ENCODE results near the gene BRSK2. TPM values are rescaled to one million over a fixed set of nuclear protein-coding genes. Genes with fewer than 3 reads are reported as not detected.
"Not testable (repeated sequence)": the region's sequence is repeated elsewhere in the genome, so short reads cannot be mapped to it uniquely, and the experiment has no call there.

BRSK2 gene
- total and polyA plus RNA-seq, 2 donors: 0.14 to 1.1 TPM

- 96% methylated on average over 10 of the region's 10 CpGs for WGBS
- DNase-seq (ENCODE audit: low read depth in 6 of 9, low spot score in 9 of 9): no peak
- Histone ChIP-seq H3K36me3 (ENCODE audit: control insufficient read depth in 2 of 2, insufficient read depth in 2 of 2, low read length in 1 of 2) (no peaks in the 10 kb centered on the region), H3K4me3 (ENCODE audit: low read length in 2 of 2) (no peak overlapping the region), H3K27ac (ENCODE audit: low read depth in 1 of 2, low read length in 1 of 2) (no peak overlapping the region), H3K27me3 (ENCODE audit: control insufficient read depth in 2 of 2, insufficient read depth in 1 of 2, low read length in 1 of 2) (no peaks in the 10 kb centered on the region), H3K4me1 (ENCODE audit: control insufficient read depth in 2 of 2, insufficient read depth in 2 of 2, low read length in 2 of 2) (peaks cover 0 to 9% of the 10 kb centered on the region in 2 donors), H3K9me3 (ENCODE audit: control insufficient read depth in 2 of 2, insufficient read depth in 1 of 2, low read length in 1 of 2) (peaks cover 0 to 3% of the 10 kb centered on the region in 2 donors)
Observed at GRCh38 chr11:1508986-1509385, 119.3 kb downstream of the BRSK2 start.

- Histone ChIP-seq H3K4me3 (ENCODE audit: low read length in 2 of 2) (no peak overlapping the region), H3K27me3 (ENCODE audit: control insufficient read depth in 2 of 2, insufficient read depth in 1 of 2, low read length in 1 of 2) (no peaks in the 10 kb centered on the region), H3K4me1 (ENCODE audit: control insufficient read depth in 2 of 2, insufficient read depth in 2 of 2, low read length in 2 of 2) (peaks cover 0 to 9% of the 10 kb centered on the region in 2 donors), H3K36me3 (ENCODE audit: control insufficient read depth in 2 of 2, insufficient read depth in 2 of 2, low read length in 1 of 2) (no peaks in the 10 kb centered on the region), H3K27ac (ENCODE audit: low read depth in 1 of 2, low read length in 1 of 2) (no peak overlapping the region), H3K9me3 (ENCODE audit: control insufficient read depth in 2 of 2, insufficient read depth in 1 of 2, low read length in 1 of 2) (peaks cover 0 to 3% of the 10 kb centered on the region in 2 donors)
- WGBS: 99% methylated on average over 20 of the region's 20 CpGs
- DNase-seq (ENCODE audit: low read depth in 6 of 9, low spot score in 9 of 9): no peak
Observed at GRCh38 chr11:1509626-1510255, 120.0 kb downstream of the BRSK2 start.

- H3K27me3 ChIP-seq (ENCODE audit: control insufficient read depth in 2 of 2, insufficient read depth in 1 of 2, low read length in 1 of 2); H3K4me3 ChIP-seq (ENCODE audit: low read length in 2 of 2); H3K9me3 ChIP-seq (ENCODE audit: control insufficient read depth in 2 of 2, insufficient read depth in 1 of 2, low read length in 1 of 2); H3K27ac ChIP-seq (ENCODE audit: low read depth in 1 of 2, low read length in 1 of 2); DNase-seq (ENCODE audit: low read depth in 6 of 9, low spot score in 9 of 9); H3K36me3 ChIP-seq (ENCODE audit: control insufficient read depth in 2 of 2, insufficient read depth in 2 of 2, low read length in 1 of 2): not testable (repeated sequence)
- H3K4me1 ChIP-seq (ENCODE audit: control insufficient read depth in 2 of 2, insufficient read depth in 2 of 2, low read length in 2 of 2): peaks cover under 1 to 11% of the 10 kb centered on the region in 2 donors
- WGBS: 87% methylated on average over 15 of the region's 18 CpGs
Observed at GRCh38 chr11:1510351-1510750, 120.6 kb downstream of the BRSK2 start.

- Histone ChIP-seq H3K4me1 (ENCODE audit: control insufficient read depth in 2 of 2, insufficient read depth in 2 of 2, low read length in 2 of 2) (peaks cover 5 to 15% of the 10 kb centered on the region in 2 donors), H3K9me3 (ENCODE audit: control insufficient read depth in 2 of 2, insufficient read depth in 1 of 2, low read length in 1 of 2) (peaks cover 0 to 3% of the 10 kb centered on the region in 2 donors), H3K27ac (ENCODE audit: low read depth in 1 of 2, low read length in 1 of 2) (no peak overlapping the region), H3K27me3 (ENCODE audit: control insufficient read depth in 2 of 2, insufficient read depth in 1 of 2, low read length in 1 of 2) (no peaks in the 10 kb centered on the region), H3K4me3 (ENCODE audit: low read length in 2 of 2) (no peak overlapping the region), H3K36me3 (ENCODE audit: control insufficient read depth in 2 of 2, insufficient read depth in 2 of 2, low read length in 1 of 2) (no peaks in the 10 kb centered on the region)
- DNase-seq (ENCODE audit: low read depth in 6 of 9, low spot score in 9 of 9): no peak
- 84% methylated on average over 11 of the region's 11 CpGs for WGBS
Observed at GRCh38 chr11:1510928-1511327, 121.2 kb downstream of the BRSK2 start.

- WGBS: 92% methylated on average over 12 of the region's 12 CpGs
- no peak for DNase-seq (ENCODE audit: low read depth in 6 of 9, low spot score in 9 of 9)
- Histone ChIP-seq H3K4me1 (ENCODE audit: control insufficient read depth in 2 of 2, insufficient read depth in 2 of 2, low read length in 2 of 2) (peaks cover 5 to 15% of the 10 kb centered on the region in 2 donors), H3K9me3 (ENCODE audit: control insufficient read depth in 2 of 2, insufficient read depth in 1 of 2, low read length in 1 of 2) (peaks cover 0 to 3% of the 10 kb centered on the region in 2 donors), H3K36me3 (ENCODE audit: control insufficient read depth in 2 of 2, insufficient read depth in 2 of 2, low read length in 1 of 2) (no peaks in the 10 kb centered on the region), H3K27ac (ENCODE audit: low read depth in 1 of 2, low read length in 1 of 2) (no peak overlapping the region), H3K4me3 (ENCODE audit: low read length in 2 of 2) (no peak overlapping the region), H3K27me3 (ENCODE audit: control insufficient read depth in 2 of 2, insufficient read depth in 1 of 2, low read length in 1 of 2) (no peaks in the 10 kb centered on the region)
Observed at GRCh38 chr11:1511937-1512496, 122.3 kb downstream of the BRSK2 start.

Other genes starting within 250 kb of the BRSK2 start
- gene MUC5AC, start 232.0 kb upstream of the BRSK2 start, total RNA-seq: 0.05 TPM
- 0.02 TPM for gene MUC5AC, start 232.0 kb upstream of the BRSK2 start, polyA plus RNA-seq
- under 0.01 TPM for gene MUC5B, start 166.9 kb upstream of the BRSK2 start, total RNA-seq
- gene MUC5B, start 166.9 kb upstream of the BRSK2 start, polyA plus RNA-seq: 0.02 TPM
- gene TOLLIP, start 80.3 kb upstream of the BRSK2 start, total RNA-seq: 10.9 TPM
- 25.4 TPM for gene TOLLIP, start 80.3 kb upstream of the BRSK2 start, polyA plus RNA-seq
- 34.0 TPM for gene MOB2, start 96.8 kb downstream of the BRSK2 start, total RNA-seq
- gene MOB2, start 96.8 kb downstream of the BRSK2 start, polyA plus RNA-seq: 46.5 TPM
- 0.14 TPM for gene DUSP8, start 182.3 kb downstream of the BRSK2 start, total RNA-seq
- 2.9 TPM for gene DUSP8, start 182.3 kb downstream of the BRSK2 start, polyA plus RNA-seq
- not detected for gene KRTAP5-1, start 195.3 kb downstream of the BRSK2 start, total RNA-seq
- gene KRTAP5-1, start 195.3 kb downstream of the BRSK2 start, polyA plus RNA-seq: not detected
- not detected for gene KRTAP5-2, start 208.4 kb downstream of the BRSK2 start, total RNA-seq
- gene KRTAP5-2, start 208.4 kb downstream of the BRSK2 start, polyA plus RNA-seq: 0.11 TPM
- gene KRTAP5-3, start 218.5 kb downstream of the BRSK2 start, total RNA-seq: not detected
- 0.02 TPM for gene KRTAP5-3, start 218.5 kb downstream of the BRSK2 start, polyA plus RNA-seq
- not detected for gene KRTAP5-4, start 232.2 kb downstream of the BRSK2 start, total RNA-seq
- not detected for gene KRTAP5-4, start 232.2 kb downstream of the BRSK2 start, polyA plus RNA-seq
- not detected for gene KRTAP5-5, start 239.8 kb downstream of the BRSK2 start, total RNA-seq
- gene KRTAP5-5, start 239.8 kb downstream of the BRSK2 start, polyA plus RNA-seq: not detected